Neural crest cell (in vitro differentiated cells): ENCODE results near the gene PLEKHB1. TPM values are rescaled to one million over a fixed set of nuclear protein-coding genes. Genes with fewer than 3 reads are reported as not detected.
"Not testable (repeated sequence)": the region's sequence is repeated elsewhere in the genome, so short reads cannot be mapped to it uniquely, and the experiment has no call there.

Source experiments
- DNase-seq: peaks from one replicate; pipeline ENCODE4 v3.0.0; 2021; ENCODE audit warnings: low read depth, mixed read lengths, low spot score
- H3K27ac Mint-ChIP-seq: one replicate; pipeline ENCODE4 v1.8.0; 2021; ENCODE audit warnings: mild to moderate bottlenecking, mixed read lengths; ENCODE audit not compliant: unreplicated experiment
- H3K27me3 Mint-ChIP-seq: 2 replicates; pipeline ENCODE4 v1.8.0; 2021; ENCODE audit warnings: low read depth, mild to moderate bottlenecking, mixed read lengths
- H3K36me3 Mint-ChIP-seq: 2 replicates; pipeline ENCODE4 v1.8.0; 2021; ENCODE audit warnings: low read depth, mild to moderate bottlenecking, mixed read lengths
- H3K4me1 Mint-ChIP-seq: 2 replicates; pipeline ENCODE4 v1.8.0; 2021; ENCODE audit warnings: mixed read lengths
- H3K4me3 Mint-ChIP-seq: one replicate; pipeline ENCODE4 v1.8.0; 2021; ENCODE audit warnings: mild to moderate bottlenecking, mixed read lengths
- H3K9me3 Mint-ChIP-seq: 2 replicates; pipeline ENCODE4 v1.8.0; 2021; ENCODE audit warnings: mixed read lengths
- total RNA-seq: library from RNA; stranded (reverse); gene quantifications from 2 replicates; pipeline ENCODE4 v1.2.1, GENCODE V29; 2021
- TF ChIP-seq, protein P1 (sequence below): fragments of 200-600 bp; sonication (generic); conservative IDR thresholded peaks from 2 replicates; pipeline ENCODE4 v1.5.0; 2021; ENCODE audit warnings: antibody characterized with exemption, mild to moderate bottlenecking

The PLEKHB1 gene
- total RNA-seq, 1 donor from 2014 or later: 42.7 TPM

DNA sequence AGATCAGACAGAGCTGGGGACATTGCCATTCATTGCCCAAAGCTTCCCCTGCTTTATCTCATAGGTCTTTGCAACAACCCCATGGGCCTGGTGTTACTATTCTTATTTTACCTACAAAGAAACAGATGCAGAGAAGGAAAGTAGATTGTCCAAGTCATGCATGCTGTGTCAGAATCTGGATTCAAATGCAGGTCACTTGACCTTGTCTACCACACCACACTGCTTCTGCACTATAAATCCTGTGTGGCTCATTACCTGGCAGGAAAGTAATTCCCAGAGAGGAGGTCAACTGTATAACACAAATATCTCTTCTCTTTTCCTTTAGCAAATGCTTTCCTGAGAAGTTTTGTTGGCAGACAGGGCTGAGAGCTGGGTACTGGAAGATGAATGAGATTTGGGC lies 18.5 kb downstream of the PLEKHB1 start:
- Mint-ChIP-seq H3K4me3 (peak overlapping the region; percentile 64), H3K27ac (peak overlapping the region; percentile 15), H3K4me1 (peaks cover 26% of the 10 kb centered on the region), H3K27me3 (peaks cover 6% of the 10 kb centered on the region), H3K9me3 (no peaks in the 10 kb centered on the region), H3K36me3 (peaks cover 3% of the 10 kb centered on the region)
- DNase-seq: no peak
- TF ChIP-seq, protein P1, sequence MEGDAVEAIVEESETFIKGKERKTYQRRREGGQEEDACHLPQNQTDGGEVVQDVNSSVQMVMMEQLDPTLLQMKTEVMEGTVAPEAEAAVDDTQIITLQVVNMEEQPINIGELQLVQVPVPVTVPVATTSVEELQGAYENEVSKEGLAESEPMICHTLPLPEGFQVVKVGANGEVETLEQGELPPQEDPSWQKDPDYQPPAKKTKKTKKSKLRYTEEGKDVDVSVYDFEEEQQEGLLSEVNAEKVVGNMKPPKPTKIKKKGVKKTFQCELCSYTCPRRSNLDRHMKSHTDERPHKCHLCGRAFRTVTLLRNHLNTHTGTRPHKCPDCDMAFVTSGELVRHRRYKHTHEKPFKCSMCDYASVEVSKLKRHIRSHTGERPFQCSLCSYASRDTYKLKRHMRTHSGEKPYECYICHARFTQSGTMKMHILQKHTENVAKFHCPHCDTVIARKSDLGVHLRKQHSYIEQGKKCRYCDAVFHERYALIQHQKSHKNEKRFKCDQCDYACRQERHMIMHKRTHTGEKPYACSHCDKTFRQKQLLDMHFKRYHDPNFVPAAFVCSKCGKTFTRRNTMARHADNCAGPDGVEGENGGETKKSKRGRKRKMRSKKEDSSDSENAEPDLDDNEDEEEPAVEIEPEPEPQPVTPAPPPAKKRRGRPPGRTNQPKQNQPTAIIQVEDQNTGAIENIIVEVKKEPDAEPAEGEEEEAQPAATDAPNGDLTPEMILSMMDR: no peak

GRCh38 chr11:73667891-73668290 lies 21.5 kb downstream of the PLEKHB1 start:
- Mint-ChIP-seq H3K27me3 (no peaks in the 10 kb centered on the region), H3K27ac (no peak overlapping the region), H3K9me3 (no peaks in the 10 kb centered on the region), H3K4me3 (no peak overlapping the region), H3K4me1 (peaks cover 20% of the 10 kb centered on the region), H3K36me3 (peaks cover 3% of the 10 kb centered on the region)
- DNase-seq: no peak
- TF ChIP-seq, protein P1: no peak

DNA sequence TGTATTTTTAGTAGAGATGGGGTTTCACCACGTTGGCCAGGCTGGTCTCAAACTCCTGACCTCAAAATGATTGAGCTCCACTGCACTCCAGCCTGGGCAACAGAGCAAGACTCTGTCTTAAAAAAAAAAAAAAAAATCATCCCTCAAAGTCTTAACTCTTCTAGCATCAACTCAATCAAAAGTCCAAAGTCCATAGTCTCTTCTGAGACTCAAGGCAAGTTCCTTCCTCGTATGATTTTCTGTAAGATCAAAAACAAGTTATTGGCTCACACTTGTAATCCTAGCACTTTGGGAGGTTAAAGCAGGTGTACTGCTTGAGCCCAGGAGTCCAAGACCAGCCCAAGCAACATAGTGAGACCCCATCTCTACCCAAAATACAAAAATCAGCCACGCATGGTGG lies 24.4 kb downstream of the PLEKHB1 start:
- TF ChIP-seq, protein P1: no peak
- no peak for DNase-seq
- Mint-ChIP-seq H3K4me1 (no peaks in the 10 kb centered on the region), H3K36me3 (peaks cover 5% of the 10 kb centered on the region), H3K9me3 (no peaks in the 10 kb centered on the region), H3K27ac (no peak overlapping the region), H3K27me3 (no peaks in the 10 kb centered on the region), H3K4me3 (no peak overlapping the region)

DNA sequence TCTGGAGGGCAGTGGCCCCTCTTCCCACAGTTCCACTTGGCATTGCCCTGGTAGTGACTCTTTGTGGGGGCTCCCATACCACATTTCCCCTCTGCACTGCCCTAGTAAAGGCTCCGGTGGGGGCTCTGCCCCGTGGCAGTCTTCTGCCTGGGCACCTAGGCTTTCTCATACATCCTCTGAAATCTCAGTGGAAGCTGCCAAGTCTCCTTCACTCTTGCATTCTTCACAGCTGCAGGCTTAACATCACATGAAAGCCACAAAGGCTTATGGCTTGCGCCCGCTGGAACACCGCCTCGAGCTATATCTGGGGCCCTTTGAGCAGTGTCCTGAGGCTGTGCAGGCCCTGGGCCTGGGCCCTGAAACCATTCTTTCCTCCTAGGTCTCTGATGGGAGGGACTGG lies 25.3 kb downstream of the PLEKHB1 start:
- DNase-seq: no peak
- TF ChIP-seq, protein P1: no peak
- Mint-ChIP-seq H3K36me3 (peaks cover 5% of the 10 kb centered on the region), H3K4me3 (no peak overlapping the region), H3K27me3 (no peaks in the 10 kb centered on the region), H3K9me3 (no peaks in the 10 kb centered on the region), H3K27ac (peak overlapping the region; percentile 67), H3K4me1 (no peaks in the 10 kb centered on the region)

- not testable (repeated sequence) for H3K9me3 Mint-ChIP-seq, H3K4me1 Mint-ChIP-seq, DNase-seq, H3K27me3 Mint-ChIP-seq, H3K4me3 Mint-ChIP-seq, H3K27ac Mint-ChIP-seq
- TF ChIP-seq, protein P1: peak; percentile 28
- H3K36me3 Mint-ChIP-seq: peaks cover 17% of the 10 kb centered on the region
Measured at GRCh38 chr11:73676552-73676951, 30.2 kb downstream of the PLEKHB1 start.

DNA sequence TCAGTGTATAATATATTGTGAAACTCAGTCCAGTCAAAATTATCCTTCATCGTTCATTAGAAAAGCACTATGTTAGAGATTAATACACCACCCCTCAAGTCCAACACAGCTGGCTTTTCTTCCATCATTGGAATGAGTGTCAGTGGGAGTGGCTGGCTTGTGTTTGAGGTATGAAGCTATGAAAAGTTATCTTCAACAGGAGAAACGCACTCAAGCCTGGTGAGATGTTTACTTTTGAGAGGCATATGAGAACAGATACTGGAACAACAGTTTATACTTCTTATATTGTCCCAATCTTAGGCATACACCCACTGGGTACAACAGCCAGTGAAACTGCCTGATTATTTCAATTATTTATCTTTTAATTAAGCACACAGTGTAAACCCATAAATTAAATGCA lies 34.3 kb downstream of the PLEKHB1 start:
- Mint-ChIP-seq H3K27me3 (no peaks in the 10 kb centered on the region), H3K4me3 (no peak overlapping the region), H3K9me3 (no peaks in the 10 kb centered on the region), H3K36me3 (peaks cover 11% of the 10 kb centered on the region), H3K27ac (no peak overlapping the region), H3K4me1 (peaks cover 8% of the 10 kb centered on the region)
- TF ChIP-seq, protein P1: no peak
- DNase-seq: no peak
